ENCODE results near the gene KIAA1671. TPM values are rescaled to one million over a fixed set of nuclear protein-coding genes. Genes with fewer than 3 reads are reported as not detected.

The KIAA1671 gene
- total and polyA plus RNA-seq, 2 of the 13 experiments (the other 11 are each of a cell fraction or from before 2014, with no cell fraction given), result 13.5 to 13.6 TPM

- TF ChIP-seq, protein P1, sequence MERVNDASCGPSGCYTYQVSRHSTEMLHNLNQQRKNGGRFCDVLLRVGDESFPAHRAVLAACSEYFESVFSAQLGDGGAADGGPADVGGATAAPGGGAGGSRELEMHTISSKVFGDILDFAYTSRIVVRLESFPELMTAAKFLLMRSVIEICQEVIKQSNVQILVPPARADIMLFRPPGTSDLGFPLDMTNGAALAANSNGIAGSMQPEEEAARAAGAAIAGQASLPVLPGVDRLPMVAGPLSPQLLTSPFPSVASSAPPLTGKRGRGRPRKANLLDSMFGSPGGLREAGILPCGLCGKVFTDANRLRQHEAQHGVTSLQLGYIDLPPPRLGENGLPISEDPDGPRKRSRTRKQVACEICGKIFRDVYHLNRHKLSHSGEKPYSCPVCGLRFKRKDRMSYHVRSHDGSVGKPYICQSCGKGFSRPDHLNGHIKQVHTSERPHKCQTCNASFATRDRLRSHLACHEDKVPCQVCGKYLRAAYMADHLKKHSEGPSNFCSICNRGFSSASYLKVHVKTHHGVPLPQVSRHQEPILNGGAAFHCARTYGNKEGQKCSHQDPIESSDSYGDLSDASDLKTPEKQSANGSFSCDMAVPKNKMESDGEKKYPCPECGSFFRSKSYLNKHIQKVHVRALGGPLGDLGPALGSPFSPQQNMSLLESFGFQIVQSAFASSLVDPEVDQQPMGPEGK (CRISPR knock-in tag; IDR thresholded peaks at IDR 0.05), result peak; percentile 100
- no peak for TF ChIP-seq REPIN1 (CRISPR knock-in tag; IDR thresholded peaks at IDR 0.05; ENCODE audit: borderline replicate concordance, low read depth)
- TF ChIP-seq DMAP1 (CRISPR knock-in tag; IDR thresholded peaks at IDR 0.05), result peak; percentile 62; the same call in 1 of the 2 replicates
- peak; percentile 36; the same call in 1 of the 2 replicates for TF ChIP-seq SKIL (CRISPR knock-in tag; IDR thresholded peaks at IDR 0.05; ENCODE audit: borderline replicate concordance)
- no peak for TF ChIP-seq KLF9 (CRISPR knock-in tag; IDR thresholded peaks at IDR 0.05; ENCODE audit: low read depth)
- TF ChIP-seq, protein P2, sequence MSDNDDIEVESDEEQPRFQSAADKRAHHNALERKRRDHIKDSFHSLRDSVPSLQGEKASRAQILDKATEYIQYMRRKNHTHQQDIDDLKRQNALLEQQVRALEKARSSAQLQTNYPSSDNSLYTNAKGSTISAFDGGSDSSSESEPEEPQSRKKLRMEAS (IDR thresholded peaks at IDR 0.05), result peak; percentile 72
- no peak for TF ChIP-seq RFX3 (CRISPR knock-in tag; IDR thresholded peaks at IDR 0.05)
- no peak for TF ChIP-seq ZNF121 (CRISPR knock-in tag; IDR thresholded peaks at IDR 0.05)
- TF ChIP-seq ZNF749 (CRISPR knock-in tag; IDR thresholded peaks at IDR 0.05; ENCODE audit: borderline replicate concordance), result no peak
- 0 out of 2 replicates have a peak, but pooled peaks have one; percentile 19 for TF ChIP-seq TARDBP (CRISPR knock-in tag; IDR thresholded peaks at IDR 0.05)
- no peak for TF ChIP-seq ZBTB1 (CRISPR knock-in tag; IDR thresholded peaks at IDR 0.05; ENCODE audit: borderline replicate concordance)
- TF ChIP-seq, protein P3, sequence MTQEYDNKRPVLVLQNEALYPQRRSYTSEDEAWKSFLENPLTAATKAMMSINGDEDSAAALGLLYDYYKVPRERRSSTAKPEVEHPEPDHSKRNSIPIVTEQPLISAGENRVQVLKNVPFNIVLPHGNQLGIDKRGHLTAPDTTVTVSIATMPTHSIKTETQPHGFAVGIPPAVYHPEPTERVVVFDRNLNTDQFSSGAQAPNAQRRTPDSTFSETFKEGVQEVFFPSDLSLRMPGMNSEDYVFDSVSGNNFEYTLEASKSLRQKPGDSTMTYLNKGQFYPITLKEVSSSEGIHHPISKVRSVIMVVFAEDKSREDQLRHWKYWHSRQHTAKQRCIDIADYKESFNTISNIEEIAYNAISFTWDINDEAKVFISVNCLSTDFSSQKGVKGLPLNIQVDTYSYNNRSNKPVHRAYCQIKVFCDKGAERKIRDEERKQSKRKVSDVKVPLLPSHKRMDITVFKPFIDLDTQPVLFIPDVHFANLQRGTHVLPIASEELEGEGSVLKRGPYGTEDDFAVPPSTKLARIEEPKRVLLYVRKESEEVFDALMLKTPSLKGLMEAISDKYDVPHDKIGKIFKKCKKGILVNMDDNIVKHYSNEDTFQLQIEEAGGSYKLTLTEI (CRISPR knock-in tag; conservative IDR thresholded peaks at IDR 0.05), result no peak
- TF ChIP-seq HOXA9 (CRISPR knock-in tag; IDR thresholded peaks at IDR 0.05; ENCODE audit: borderline replicate concordance), result no peak
- TF ChIP-seq BATF2 (CRISPR knock-in tag; IDR thresholded peaks at IDR 0.05), result no peak
- no peak for TF ChIP-seq AKAP8 (CRISPR knock-in tag; IDR thresholded peaks at IDR 0.05)
- TF ChIP-seq HDAC2 (CRISPR knock-in tag; IDR thresholded peaks at IDR 0.05), result peak; percentile 66; the same call in 1 of the 2 replicates
- TF ChIP-seq DR1 (CRISPR knock-in tag; IDR thresholded peaks at IDR 0.05), result no peak
- TF ChIP-seq MYPOP (CRISPR knock-in tag; IDR thresholded peaks at IDR 0.05), result no peak
- peak; percentile 74 for TF ChIP-seq RXRA (CRISPR knock-in tag; IDR thresholded peaks at IDR 0.05)
- no peak for TF ChIP-seq RFXAP (CRISPR knock-in tag; IDR thresholded peaks at IDR 0.05; ENCODE audit: borderline replicate concordance)
- peak; percentile 62; the same call in 1 of the 2 replicates for TF ChIP-seq ZNF644 (CRISPR knock-in tag; IDR thresholded peaks at IDR 0.05; ENCODE audit: low read depth)
- TF ChIP-seq KLF13 (CRISPR knock-in tag; IDR thresholded peaks at IDR 0.05), result no peak
- TF ChIP-seq LCORL (IDR thresholded peaks at IDR 0.05), result no peak
- 0 out of 2 replicates have a peak, but pooled peaks have one; percentile 49 for TF ChIP-seq LCORL (CRISPR knock-in tag; IDR thresholded peaks at IDR 0.05)
- peak; percentile 39; the same call in 1 of the 2 replicates for TF ChIP-seq ZNF292 (CRISPR knock-in tag; IDR thresholded peaks at IDR 0.05; ENCODE audit: borderline replicate concordance, low read depth)
Observed at GRCh38 chr22:25083807-25084200, 131.3 kb downstream of the KIAA1671 start (continued).
